ENCODE measurements around the gene TMEM235. TPM values are rescaled to one million over a fixed set of nuclear protein-coding genes. Genes with fewer than 3 reads are reported as not detected.

Gene TMEM235
- total and polyA plus RNA-seq, 9 of the 15 experiments (the other 6 are each of a cell fraction or from before 2014, with no cell fraction given) = not detected

DNA sequence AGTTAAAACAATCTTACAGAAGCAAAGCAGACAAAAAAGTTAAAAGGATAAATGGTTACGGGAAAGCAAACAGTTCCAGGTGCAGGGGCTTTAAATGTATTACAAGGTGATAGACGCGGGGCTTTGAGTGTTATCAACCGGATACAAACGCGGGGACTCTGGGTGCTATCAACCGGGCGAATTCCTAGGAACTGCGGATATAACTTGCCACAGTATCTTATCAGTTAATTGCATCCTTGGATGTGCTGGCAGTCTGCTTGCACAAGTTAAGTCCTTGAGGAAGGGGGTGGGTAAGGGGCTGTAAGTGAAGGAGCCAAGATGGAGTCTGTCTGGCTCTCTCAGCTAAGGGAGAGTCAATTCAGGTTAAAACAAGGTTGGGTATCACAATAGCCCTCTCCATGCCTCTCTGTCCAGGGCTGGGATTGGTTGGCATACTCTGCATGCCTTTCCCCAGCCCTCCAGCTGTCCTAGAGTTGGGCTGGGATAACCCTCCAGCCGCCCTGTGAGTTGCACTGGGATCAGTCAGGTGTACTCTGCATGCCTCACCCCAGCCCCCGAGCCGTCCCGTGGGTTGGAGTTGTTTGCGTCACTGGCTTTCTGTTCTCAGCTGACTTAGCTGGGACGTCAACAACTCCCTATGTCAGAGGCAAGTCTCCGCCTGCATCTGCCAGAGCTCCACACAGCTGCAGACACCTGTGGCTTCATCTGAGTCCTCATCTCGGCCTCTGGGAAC lies 40.9 kb downstream of the TMEM235 start (continued):
- TF ChIP-seq DPF2 (IDR thresholded peaks at IDR 0.05) (peak; percentile 92), ZNF609 (CRISPR knock-in tag; IDR thresholded peaks at IDR 0.05; ENCODE audit: borderline replicate concordance) (no peak), RBM17 (IDR thresholded peaks at IDR 0.05; ENCODE audit: borderline replicate concordance, low read depth, low read length) (no peak), RBM22 (IDR thresholded peaks at IDR 0.05; ENCODE audit: low read depth, low read length, poor library complexity, severe bottlenecking) (no peak), ZBTB49 (CRISPR knock-in tag; IDR thresholded peaks at IDR 0.05; ENCODE audit: borderline replicate concordance) (no peak)
